ENCODE results near the gene ZNF467.

DNA sequence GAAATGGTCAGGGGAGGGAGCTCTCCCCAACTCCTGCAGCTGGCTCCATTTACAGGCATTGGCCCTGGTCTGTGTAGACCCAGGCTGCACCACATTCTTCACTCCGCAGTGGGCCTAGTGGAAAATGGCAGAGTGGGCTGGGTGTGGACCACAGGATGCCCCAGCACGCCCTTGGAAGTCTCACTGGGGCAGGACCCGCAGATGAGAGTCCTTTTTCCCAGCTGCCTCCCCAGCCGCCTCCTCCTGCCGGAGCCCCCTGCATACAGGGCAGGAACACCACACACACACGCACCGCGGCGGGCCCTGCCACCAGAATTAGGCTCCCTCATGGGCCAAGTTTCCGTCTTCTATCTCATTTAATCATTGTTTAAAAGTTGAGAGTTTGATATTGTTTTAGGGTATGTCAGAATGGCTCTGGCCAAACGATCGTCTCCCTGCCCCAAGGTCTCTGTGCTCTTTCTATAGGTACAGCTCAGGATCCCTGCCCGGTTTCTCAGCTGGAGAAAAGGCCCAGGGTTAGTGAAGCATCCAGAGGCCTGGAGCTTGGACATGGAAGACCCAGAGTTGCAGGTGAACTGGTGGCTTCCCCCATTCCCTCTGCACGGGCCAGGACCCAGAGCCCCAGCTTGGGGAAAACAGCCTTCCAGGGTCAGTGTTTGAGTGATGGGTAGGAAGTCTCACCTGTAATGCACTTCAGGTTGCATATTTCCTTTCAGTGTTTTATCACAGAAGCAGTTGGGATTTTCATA is 42.0 kb downstream of the ZNF467 start:
- TF ChIP-seq, protein P1, sequence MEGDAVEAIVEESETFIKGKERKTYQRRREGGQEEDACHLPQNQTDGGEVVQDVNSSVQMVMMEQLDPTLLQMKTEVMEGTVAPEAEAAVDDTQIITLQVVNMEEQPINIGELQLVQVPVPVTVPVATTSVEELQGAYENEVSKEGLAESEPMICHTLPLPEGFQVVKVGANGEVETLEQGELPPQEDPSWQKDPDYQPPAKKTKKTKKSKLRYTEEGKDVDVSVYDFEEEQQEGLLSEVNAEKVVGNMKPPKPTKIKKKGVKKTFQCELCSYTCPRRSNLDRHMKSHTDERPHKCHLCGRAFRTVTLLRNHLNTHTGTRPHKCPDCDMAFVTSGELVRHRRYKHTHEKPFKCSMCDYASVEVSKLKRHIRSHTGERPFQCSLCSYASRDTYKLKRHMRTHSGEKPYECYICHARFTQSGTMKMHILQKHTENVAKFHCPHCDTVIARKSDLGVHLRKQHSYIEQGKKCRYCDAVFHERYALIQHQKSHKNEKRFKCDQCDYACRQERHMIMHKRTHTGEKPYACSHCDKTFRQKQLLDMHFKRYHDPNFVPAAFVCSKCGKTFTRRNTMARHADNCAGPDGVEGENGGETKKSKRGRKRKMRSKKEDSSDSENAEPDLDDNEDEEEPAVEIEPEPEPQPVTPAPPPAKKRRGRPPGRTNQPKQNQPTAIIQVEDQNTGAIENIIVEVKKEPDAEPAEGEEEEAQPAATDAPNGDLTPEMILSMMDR (IDR thresholded peaks at IDR 0.05), result no peak
- no peak for TF ChIP-seq EZH2 (IDR thresholded peaks at IDR 0.05)
- no peak for TF ChIP-seq EZH2phosphoT487 (IDR thresholded peaks at IDR 0.05)
